ENCODE results near the gene MED8.
"Not testable (repeated sequence)": the region's sequence is repeated elsewhere in the genome, so short reads cannot be mapped to it uniquely, and the experiment has no call there.

MED8 gene

DNA sequence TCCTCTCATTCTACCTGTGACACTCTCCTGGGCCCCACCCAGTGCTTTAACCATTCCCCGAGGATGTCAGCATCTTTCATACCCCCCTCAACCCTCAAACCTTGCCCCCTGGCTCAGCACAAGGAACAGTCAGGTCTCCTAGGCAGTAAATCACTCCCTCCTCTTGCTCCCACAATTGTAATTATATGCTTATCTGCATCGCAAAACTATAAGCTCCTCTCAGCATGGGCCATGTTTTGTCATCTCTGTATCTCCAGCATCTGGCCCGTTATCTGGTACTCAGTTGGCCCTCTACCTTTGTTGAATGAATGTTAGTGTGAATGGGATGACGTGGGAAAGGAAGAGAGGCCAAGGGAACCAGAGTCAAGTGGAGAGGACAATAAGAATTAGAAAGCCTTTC is 19.0 kb downstream of the MED8 start:
- Histone ChIP-seq H3K4me3 (ENCODE audit: insufficient read length, low read depth) (no peak overlapping the region), H3K4me1 (ENCODE audit: insufficient read depth, insufficient read length) (peaks cover 13% of the 10 kb centered on the region), H3K36me3 (ENCODE audit: insufficient read depth, insufficient read length, low read length) (peaks cover 18% of the 10 kb centered on the region), H3K9ac (ENCODE audit: insufficient read length, low read depth) (no peak overlapping the region), H3K27me3 (ENCODE audit: insufficient read depth, insufficient read length) (no peaks in the 10 kb centered on the region), H3K9me3 (ENCODE audit: insufficient read depth, low read length) (no peaks in the 10 kb centered on the region)
- TF ChIP-seq ZNF274 (IDR thresholded peaks at IDR 0.05; ENCODE audit: low read depth, low read length) (no peak), SUZ12 (IDR thresholded peaks at IDR 0.05; ENCODE audit: extremely low read depth, insufficient read depth, insufficient read length) (no peak), YY1 (IDR thresholded peaks at IDR 0.05; ENCODE audit: insufficient read depth, insufficient read length) (no peak)
- DNase-seq (ENCODE audit: low read depth, low spot score): no peak

GRCh38 chr1:43369779-43370178 is 19.8 kb downstream of the MED8 start:
- H3K27me3 ChIP-seq (ENCODE audit: insufficient read depth, insufficient read length); H3K9ac ChIP-seq (ENCODE audit: insufficient read length, low read depth); DNase-seq (ENCODE audit: low read depth, low spot score); H3K4me3 ChIP-seq (ENCODE audit: insufficient read length, low read depth); H3K9me3 ChIP-seq (ENCODE audit: insufficient read depth, low read length): not testable (repeated sequence)
- Histone ChIP-seq H3K36me3 (ENCODE audit: insufficient read depth, insufficient read length, low read length) (peaks cover 26% of the 10 kb centered on the region), H3K4me1 (ENCODE audit: insufficient read depth, insufficient read length) (peaks cover 15% of the 10 kb centered on the region)

DNA sequence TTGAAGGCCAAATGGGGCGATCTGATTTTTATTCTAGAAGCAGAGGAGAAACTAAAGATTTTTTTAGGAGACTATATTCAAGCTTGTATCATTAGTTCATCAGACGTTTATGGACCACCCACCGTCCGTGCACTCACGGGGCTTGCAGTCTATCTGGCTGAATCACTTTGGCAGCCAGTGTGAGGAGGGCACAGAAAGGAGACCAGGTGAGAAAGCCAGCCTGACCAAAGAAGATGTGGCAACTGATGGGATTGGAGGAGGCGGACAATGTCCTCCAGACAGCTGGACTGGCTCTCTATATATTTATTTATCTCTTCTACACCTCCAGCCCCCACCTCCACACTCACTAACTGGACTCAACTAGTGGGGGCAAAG is 21.0 kb downstream of the MED8 start:
- Histone ChIP-seq H3K9ac (ENCODE audit: insufficient read length, low read depth) (peak overlapping the region; percentile 98), H3K36me3 (ENCODE audit: insufficient read depth, insufficient read length, low read length) (peaks cover 37% of the 10 kb centered on the region), H3K4me1 (ENCODE audit: insufficient read depth, insufficient read length) (peaks cover 15% of the 10 kb centered on the region), H3K9me3 (ENCODE audit: insufficient read depth, low read length) (no peaks in the 10 kb centered on the region), H3K4me3 (ENCODE audit: insufficient read length, low read depth) (peak overlapping the region; percentile 64), H3K27me3 (ENCODE audit: insufficient read depth, insufficient read length) (no peaks in the 10 kb centered on the region)
- DNase-seq (ENCODE audit: low read depth, low spot score): no peak
- TF ChIP-seq SUZ12 (IDR thresholded peaks at IDR 0.05; ENCODE audit: extremely low read depth, insufficient read depth, insufficient read length): no peak
- no peak for TF ChIP-seq ZNF274 (IDR thresholded peaks at IDR 0.05; ENCODE audit: low read depth, low read length)
- TF ChIP-seq YY1 (IDR thresholded peaks at IDR 0.05; ENCODE audit: insufficient read depth, insufficient read length): no peak

DNA sequence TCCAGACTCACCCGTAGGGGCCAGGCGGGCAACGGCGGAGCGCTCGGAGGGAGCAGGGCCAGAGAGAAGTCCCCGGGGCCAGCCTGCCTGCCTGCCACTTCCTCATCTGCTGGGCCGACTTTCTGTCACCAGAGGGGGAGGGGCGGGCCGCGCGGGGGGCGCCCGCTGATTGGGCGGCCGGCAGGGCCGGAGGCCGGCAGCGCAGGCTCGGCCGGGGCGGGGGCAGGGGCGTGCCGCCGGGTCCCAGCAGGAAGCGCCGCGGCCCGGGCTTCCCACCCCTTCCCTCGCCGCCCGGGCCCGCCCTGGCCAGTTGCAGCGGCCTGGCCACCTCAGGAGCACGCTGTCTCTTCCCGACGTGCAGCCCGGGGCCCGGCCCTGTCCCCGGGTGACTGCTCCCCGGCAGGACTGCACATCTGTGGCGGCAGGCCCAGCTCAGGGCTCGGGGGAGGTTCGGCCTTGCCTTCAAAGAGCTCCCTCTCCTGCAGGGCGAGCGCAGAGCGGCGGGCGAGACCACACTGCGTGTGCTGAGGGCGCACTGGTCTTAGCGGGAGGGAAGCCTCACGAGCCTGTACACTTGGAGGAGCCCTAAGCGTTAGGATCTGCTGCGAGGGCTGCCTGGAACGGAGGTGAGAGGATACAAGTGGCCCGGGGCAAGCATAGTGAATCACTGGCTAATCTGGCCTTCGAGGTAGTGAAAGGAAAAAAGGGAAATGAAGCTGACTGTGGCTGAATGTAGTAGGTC is 21.5 kb downstream of the MED8 start, which contains the start of gene ELOVL1:
ELOVL1 (minus strand) TSS at position 108 of the 742 bp plus-strand sequence. CDS start 2,402 bp downstream, outside the sequence.
- peaks cover 43% of the 10 kb centered on the region for H3K36me3 ChIP-seq (ENCODE audit: insufficient read depth, insufficient read length, low read length)

GRCh38 chr1:43367026-43367903 is 22.3 kb downstream of the MED8 start:
- H3K27me3 ChIP-seq (ENCODE audit: insufficient read depth, insufficient read length): no peaks in the 10 kb centered on the region
- peak overlapping the region; percentile 96 for H3K9ac ChIP-seq (ENCODE audit: insufficient read length, low read depth)
- peak overlapping the region; percentile 89 for H3K4me3 ChIP-seq (ENCODE audit: insufficient read length, low read depth)
- H3K4me1 ChIP-seq (ENCODE audit: insufficient read depth, insufficient read length): peaks cover 15% of the 10 kb centered on the region
- DNase-seq (ENCODE audit: low read depth, low spot score): peak; percentile 25
- TF ChIP-seq ZNF274 (IDR thresholded peaks at IDR 0.05; ENCODE audit: low read depth, low read length) (no peak), SUZ12 (IDR thresholded peaks at IDR 0.05; ENCODE audit: extremely low read depth, insufficient read depth, insufficient read length) (no peak), YY1 (IDR thresholded peaks at IDR 0.05; ENCODE audit: insufficient read depth, insufficient read length) (no peak)
- no peaks in the 10 kb centered on the region for H3K9me3 ChIP-seq (ENCODE audit: insufficient read depth, low read length)
- H3K36me3 ChIP-seq (ENCODE audit: insufficient read depth, insufficient read length, low read length): peaks cover 50% of the 10 kb centered on the region

More for the DNA sequence above, 21.5 kb downstream of the MED8 start, which contains the start of gene ELOVL1:
- peak within 1 kb of the TSS; percentile 89 for H3K4me3 ChIP-seq (ENCODE audit: insufficient read length, low read depth)
- H3K4me1 ChIP-seq (ENCODE audit: insufficient read depth, insufficient read length): peaks cover 15% of the 10 kb centered on the region
- TF ChIP-seq ZNF274 (IDR thresholded peaks at IDR 0.05; ENCODE audit: low read depth, low read length) (no peak), SUZ12 (IDR thresholded peaks at IDR 0.05; ENCODE audit: extremely low read depth, insufficient read depth, insufficient read length) (no peak), YY1 (IDR thresholded peaks at IDR 0.05; ENCODE audit: insufficient read depth, insufficient read length) (no peak)
- peak; percentile 87 for DNase-seq (ENCODE audit: low read depth, low spot score)
- no peaks in the 10 kb centered on the region for H3K27me3 ChIP-seq (ENCODE audit: insufficient read depth, insufficient read length)
- peak within 1 kb of the TSS; percentile 98 for H3K9ac ChIP-seq (ENCODE audit: insufficient read length, low read depth)
- no peaks in the 10 kb centered on the region for H3K9me3 ChIP-seq (ENCODE audit: insufficient read depth, low read length)

GRCh38 chr1:43366601-43367025 is 23.0 kb downstream of the MED8 start:
- no peaks in the 10 kb centered on the region for H3K27me3 ChIP-seq (ENCODE audit: insufficient read depth, insufficient read length)
- H3K36me3 ChIP-seq (ENCODE audit: insufficient read depth, insufficient read length, low read length): peaks cover 57% of the 10 kb centered on the region
- TF ChIP-seq SUZ12 (IDR thresholded peaks at IDR 0.05; ENCODE audit: extremely low read depth, insufficient read depth, insufficient read length) (no peak), YY1 (IDR thresholded peaks at IDR 0.05; ENCODE audit: insufficient read depth, insufficient read length) (no peak), ZNF274 (IDR thresholded peaks at IDR 0.05; ENCODE audit: low read depth, low read length) (no peak)
- peak overlapping the region; percentile 96 for H3K9ac ChIP-seq (ENCODE audit: insufficient read length, low read depth)
- peaks cover 15% of the 10 kb centered on the region for H3K4me1 ChIP-seq (ENCODE audit: insufficient read depth, insufficient read length)
- no peak for DNase-seq (ENCODE audit: low read depth, low spot score)
- no peaks in the 10 kb centered on the region for H3K9me3 ChIP-seq (ENCODE audit: insufficient read depth, low read length)
- peak overlapping the region; percentile 89 for H3K4me3 ChIP-seq (ENCODE audit: insufficient read length, low read depth)

GRCh38 chr1:43366179-43366578 is 23.4 kb downstream of the MED8 start:
- no peak for TF ChIP-seq SUZ12 (IDR thresholded peaks at IDR 0.05; ENCODE audit: extremely low read depth, insufficient read depth, insufficient read length)
- TF ChIP-seq ZNF274 (IDR thresholded peaks at IDR 0.05; ENCODE audit: low read depth, low read length): no peak
- TF ChIP-seq YY1 (IDR thresholded peaks at IDR 0.05; ENCODE audit: insufficient read depth, insufficient read length): no peak
- Histone ChIP-seq H3K4me3 (ENCODE audit: insufficient read length, low read depth) (peak overlapping the region; percentile 89), H3K9ac (ENCODE audit: insufficient read length, low read depth) (peak overlapping the region; percentile 96), H3K9me3 (ENCODE audit: insufficient read depth, low read length) (no peaks in the 10 kb centered on the region), H3K36me3 (ENCODE audit: insufficient read depth, insufficient read length, low read length) (peaks cover 61% of the 10 kb centered on the region), H3K27me3 (ENCODE audit: insufficient read depth, insufficient read length) (no peaks in the 10 kb centered on the region), H3K4me1 (ENCODE audit: insufficient read depth, insufficient read length) (peaks cover 16% of the 10 kb centered on the region)
- DNase-seq (ENCODE audit: low read depth, low spot score): no peak
